GM12878 (cell line): ENCODE measurements around the gene AURKAIP1. TPM values are rescaled to one million over a fixed set of nuclear protein-coding genes. Genes with fewer than 3 reads are reported as not detected.

Experiments used
- ATAC-seq: fragments of 200-7000 bp; cut with Tn5 transposase; 3 replicates; pipeline ENCODE4 v1.9.1; 2020; ENCODE audit warnings: mild to moderate bottlenecking, moderate library complexity
- BruUV-seq: library from RNA; stranded (reverse); fragments of 400-500 nt; replicated peaks from 2 replicates; lab custom pipeline; 2021; lab: Mats Ljungman, UMichigan
- CTCF ChIA-PET: fragments of 300-600 bp; sonication (Branson Sonifier 250); formaldehyde crosslinking; extraction: SDS; loops from one replicate; lab custom pipeline; 2021; ENCODE audit warnings: inconsistent platforms; lab: Yijun Ruan, JAX
- POLR2A ChIA-PET: fragments of 350-600 bp; formaldehyde crosslinking; extraction: SDS; loops from one replicate; lab custom pipeline; 2021; ENCODE audit warnings: inconsistent platforms; lab: Charles Lee
- RAD21 ChIA-PET: fragments of 300-600 bp; sonication (Branson Sonifier 250); formaldehyde crosslinking; loops from one replicate; lab custom pipeline; 2023; ENCODE audit warnings: antibody characterized with exemption; ENCODE audit not compliant: unreplicated experiment; lab: Charles Lee
- SMC1A ChIA-PET: fragments of 300-600 bp; sonication (Branson Sonifier 250); formaldehyde crosslinking; loops from one replicate; lab custom pipeline; 2023; ENCODE audit not compliant: unreplicated experiment, uncharacterized antibody; lab: Charles Lee
- DNase-seq: peaks from one replicate; pipeline ENCODE4 v3.0.0-alpha.2; 2011; ENCODE audit warnings: low read depth, low spot score
- FAIRE-seq: peaks from 3 replicates; lab custom pipeline; 2011; peaks lifted over from hg19 to GRCh38; lab: Jason Lieb, UNC
- H2AFZ ChIP-seq: 2 replicates; pipeline ENCODE4 v1.6.0; 2011; ENCODE audit warnings: low read depth, low read length, control low read depth; ENCODE audit not compliant: control insufficient read depth
- H3K27ac ChIP-seq: 2 replicates; pipeline ENCODE4 v1.5.1; 2011; ENCODE audit warnings: control low read depth; ENCODE audit not compliant: control insufficient read depth, insufficient read depth
- H3K27me3 ChIP-seq, 2 experiments: replicated peaks in 1 of 2; 2 replicates each; pipeline versions ENCODE4 v1.6.0 to v1.6.1; 2011; ENCODE audit warnings: low read length in 1 of 2; ENCODE audit not compliant: control insufficient read depth in 2 of 2, insufficient read depth in 2 of 2
- H3K36me3 ChIP-seq, 2 experiments: 2 replicates each; pipeline ENCODE4 v1.5.1; 2011; ENCODE audit warnings: low read length in 1 of 2; ENCODE audit not compliant: control insufficient read depth in 2 of 2, insufficient read depth in 2 of 2
- H3K4me1 ChIP-seq: 2 replicates; pipeline ENCODE4 v1.6.1; 2011; ENCODE audit warnings: mild to moderate bottlenecking, low read length, moderate library complexity, mixed read lengths; ENCODE audit not compliant: control insufficient read depth, insufficient read depth
- H3K4me2 ChIP-seq: 2 replicates; pipeline ENCODE4 v1.6.0; 2011; ENCODE audit warnings: control low read depth; ENCODE audit not compliant: control insufficient read depth, insufficient read depth
- H3K4me3 ChIP-seq: fragments of 200-600 bp; sonication (generic); 2 replicates; pipeline ENCODE4 v1.5.1; 2016
- H3K79me2 ChIP-seq: 2 replicates; pipeline ENCODE4 v1.6.0; 2011; ENCODE audit warnings: low read length; ENCODE audit not compliant: control insufficient read depth, insufficient read depth
- H3K9ac ChIP-seq: 2 replicates; pipeline ENCODE4 v1.8.0; 2011; ENCODE audit warnings: low read length, control low read depth, mixed read lengths; ENCODE audit not compliant: control insufficient read depth, insufficient read depth
- H3K9me3 ChIP-seq: replicated peaks from 3 replicates; pipeline ENCODE4 v1.5.1; 2011; ENCODE audit warnings: mild to moderate bottlenecking, low read length; ENCODE audit not compliant: control insufficient read depth, insufficient read depth
- H4K20me1 ChIP-seq: 2 replicates; pipeline ENCODE4 v1.6.0; 2011; ENCODE audit not compliant: control insufficient read depth, insufficient read depth
- FOS ChIP-seq: IDR thresholded peaks from 3 replicates; pipeline ENCODE4 v1.6.1; 2011; ENCODE audit warnings: borderline replicate concordance; ENCODE audit not compliant: insufficient read length; ENCODE audit errors: extremely low read depth
- IKZF1 ChIP-seq: fragments of 450-650 bp; conservative IDR thresholded peaks from 2 replicates; pipeline ENCODE4 v1.6.1; 2017; ENCODE audit warnings: antibody characterized with exemption, mild to moderate bottlenecking
- JUNB ChIP-seq: IDR thresholded peaks from 2 replicates; pipeline ENCODE4 v1.6.1; 2016; ENCODE audit warnings: antibody characterized with exemption, mild to moderate bottlenecking
- RFX5 ChIP-seq: IDR thresholded peaks from 2 replicates; pipeline ENCODE4 v1.6.1; 2011; ENCODE audit warnings: low read depth, low read length, improper control_type of control experiment
- TCF3 ChIP-seq: IDR thresholded peaks from 2 replicates; pipeline ENCODE4 v1.6.1; 2012; ENCODE audit warnings: low read depth, mild to moderate bottlenecking, low read length, borderline replicate concordance; ENCODE audit not compliant: insufficient read depth
- ZBED1 ChIP-seq: IDR thresholded peaks from 2 replicates; pipeline ENCODE4 v1.6.1; 2016; ENCODE audit warnings: borderline replicate concordance
- ZNF217 ChIP-seq: fragments of 450-650 bp; IDR thresholded peaks from 2 replicates; pipeline ENCODE4 v1.6.1; 2017; ENCODE audit warnings: antibody characterized with exemption, mild to moderate bottlenecking
- WGBS: methylation state at CpG from one replicate; pipeline ENCODE4 v1.1.6; 2016; ENCODE audit warnings: low lambda C conversion rate; ENCODE audit not compliant: insufficient replicate concordance, insufficient coverage; ENCODE audit errors: missing lambda C conversion rate; 5-methylcytosine and 5-hydroxymethylcytosine counted together
- in situ Hi-C: fragments of 300-500 bp; cut with MboI; formaldehyde crosslinking; loops from 9 replicates; pipeline ENCODE4 v1.14.3; 2018; ENCODE audit warnings: mixed read lengths
- intact Hi-C: fragments of 100-400 bp; cut with micrococcal nuclease; formaldehyde crosslinking; loops from one replicate; pipeline ENCODE4 v1.14.2; 2022; ENCODE audit not compliant: unreplicated experiment
- polyA plus RNA-seq, 11 experiments: library from polyadenylated mRNA; depleted of rRNA in 4 of 11; unstranded in 6 of 11; stranded (reverse) in 5 of 11; fragments of >200 nt; fragmentation: Nextera tagmentation in 4 of 11; fragmentation: Illumina TruSeq in 1 of 11; extraction: Ambion mirVana in 4 of 11; extraction: Trizol in 1 of 11; gene quantifications; 1 replicate in 1 of 11; 2 replicates in 10 of 11; pipeline versions ENCODE4 v1.2.1 to v1.2.3, GENCODE V29; 2011 to 2016; ENCODE audit warnings: inconsistent platforms in 2 of 11, missing spikeins in 2 of 11, low read depth in 1 of 11
- total RNA-seq, 4 experiments: library from RNA; depleted of rRNA in 3 of 4; stranded (reverse); fragments of >200 nt in 3 of 4; fragmentation: Illumina TruSeq in 1 of 4; extraction: Trizol in 1 of 4; gene quantifications; 2 replicates each; pipeline versions ENCODE4 v1.2.1 to v1.2.3, GENCODE V29; 2013 to 2021
- TF ChIP-seq, protein P1 (sequence below): IDR thresholded peaks from 2 replicates; pipeline ENCODE4 v1.6.1; 2012; ENCODE audit warnings: low read depth, low read length, improper control_type of control experiment
- TF ChIP-seq, protein P2 (sequence below): fragments of 450-650 bp; formaldehyde crosslinking; IDR thresholded peaks from 2 replicates; pipeline ENCODE4 v1.4.0; 2020; ENCODE audit warnings: mild to moderate bottlenecking, moderate library complexity
- TF ChIP-seq, protein P3 (sequence below): fragments of 450-650 bp; IDR thresholded peaks from 2 replicates; pipeline ENCODE4 v1.6.1; 2016; ENCODE audit warnings: mild to moderate bottlenecking

The AURKAIP1 gene
- total and polyA plus RNA-seq, 10 of the 15 experiments (the other 5 are each of a cell fraction or from before 2014, with no cell fraction given) = 6.5 to 366 (median 120) TPM

DNA sequence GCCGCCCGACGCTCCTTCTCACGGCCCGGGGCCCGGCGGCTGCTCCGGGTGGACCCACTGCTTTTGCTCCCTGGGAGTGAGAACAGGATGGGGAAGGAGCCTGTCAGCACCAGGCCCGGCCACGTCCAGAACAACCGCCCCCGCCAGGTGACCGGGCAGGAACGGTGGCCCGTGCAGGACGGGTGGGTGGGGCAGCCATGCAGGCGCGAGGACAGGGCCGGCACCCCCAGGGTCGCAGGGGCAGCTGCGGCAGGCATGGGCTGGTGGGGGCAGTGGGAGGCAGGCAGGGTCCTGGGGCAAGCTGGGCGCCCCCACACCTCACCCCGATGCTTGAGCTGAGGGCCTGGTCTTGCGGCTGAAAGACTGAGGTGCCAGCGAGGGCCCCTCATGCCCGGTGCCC, 38.6 kb downstream of the AURKAIP1 start (continued):
- TF ChIP-seq, protein P1, sequence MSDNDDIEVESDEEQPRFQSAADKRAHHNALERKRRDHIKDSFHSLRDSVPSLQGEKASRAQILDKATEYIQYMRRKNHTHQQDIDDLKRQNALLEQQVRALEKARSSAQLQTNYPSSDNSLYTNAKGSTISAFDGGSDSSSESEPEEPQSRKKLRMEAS = no peak
- TF ChIP-seq ZBED1 (no peak), JUNB (no peak)

DNA sequence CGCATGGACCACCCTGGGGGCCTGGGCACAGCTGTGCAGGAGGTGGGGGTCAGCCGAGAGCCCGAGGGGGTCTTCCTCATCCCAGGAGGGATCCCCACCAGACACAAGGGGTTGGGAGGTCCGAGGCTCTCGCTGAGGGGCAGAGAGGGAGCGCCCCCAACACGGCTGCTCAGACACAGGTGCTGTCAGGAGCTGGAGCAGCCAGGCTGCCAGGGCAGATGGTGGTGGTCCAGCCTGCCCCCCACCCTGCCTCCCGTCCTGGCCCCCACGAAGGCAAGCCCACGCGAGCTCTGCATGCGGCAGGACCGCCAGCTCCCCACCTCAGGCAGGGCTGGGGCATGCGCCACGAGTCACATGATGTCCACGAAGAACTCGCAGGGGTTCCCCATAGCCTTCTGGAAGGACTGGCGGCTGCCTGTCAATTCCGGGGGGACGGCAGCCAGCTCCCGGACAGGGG, 39.2 kb downstream of the AURKAIP1 start:
- POLR2A ChIA-PET = no interaction called here
- RAD21 ChIA-PET = no interaction called here
- Histone ChIP-seq H3K9ac (no peak overlapping the region), H3K79me2 (no peaks in the 10 kb centered on the region), H3K9me3 (no peaks in the 10 kb centered on the region), H3K4me1 (no peaks in the 10 kb centered on the region), H3K36me3 (peaks cover 0 to 3% of the 10 kb centered on the region in 2 experiments; a peak in 3 of 4 replicates), H3K27ac (no peak overlapping the region), H3K4me2 (no peak overlapping the region), H3K4me3 (no peak overlapping the region), H2AFZ (no peak overlapping the region), H4K20me1 (no peaks in the 10 kb centered on the region), H3K27me3 (no peaks in the 10 kb centered on the region)
- FAIRE-seq (no peak), DNase-seq (no peak), ATAC-seq (no peak)
- 93% methylated on average over 13 of the region's 21 CpGs for WGBS
- CTCF ChIA-PET = no interaction called here
- TF ChIP-seq, protein P2, sequence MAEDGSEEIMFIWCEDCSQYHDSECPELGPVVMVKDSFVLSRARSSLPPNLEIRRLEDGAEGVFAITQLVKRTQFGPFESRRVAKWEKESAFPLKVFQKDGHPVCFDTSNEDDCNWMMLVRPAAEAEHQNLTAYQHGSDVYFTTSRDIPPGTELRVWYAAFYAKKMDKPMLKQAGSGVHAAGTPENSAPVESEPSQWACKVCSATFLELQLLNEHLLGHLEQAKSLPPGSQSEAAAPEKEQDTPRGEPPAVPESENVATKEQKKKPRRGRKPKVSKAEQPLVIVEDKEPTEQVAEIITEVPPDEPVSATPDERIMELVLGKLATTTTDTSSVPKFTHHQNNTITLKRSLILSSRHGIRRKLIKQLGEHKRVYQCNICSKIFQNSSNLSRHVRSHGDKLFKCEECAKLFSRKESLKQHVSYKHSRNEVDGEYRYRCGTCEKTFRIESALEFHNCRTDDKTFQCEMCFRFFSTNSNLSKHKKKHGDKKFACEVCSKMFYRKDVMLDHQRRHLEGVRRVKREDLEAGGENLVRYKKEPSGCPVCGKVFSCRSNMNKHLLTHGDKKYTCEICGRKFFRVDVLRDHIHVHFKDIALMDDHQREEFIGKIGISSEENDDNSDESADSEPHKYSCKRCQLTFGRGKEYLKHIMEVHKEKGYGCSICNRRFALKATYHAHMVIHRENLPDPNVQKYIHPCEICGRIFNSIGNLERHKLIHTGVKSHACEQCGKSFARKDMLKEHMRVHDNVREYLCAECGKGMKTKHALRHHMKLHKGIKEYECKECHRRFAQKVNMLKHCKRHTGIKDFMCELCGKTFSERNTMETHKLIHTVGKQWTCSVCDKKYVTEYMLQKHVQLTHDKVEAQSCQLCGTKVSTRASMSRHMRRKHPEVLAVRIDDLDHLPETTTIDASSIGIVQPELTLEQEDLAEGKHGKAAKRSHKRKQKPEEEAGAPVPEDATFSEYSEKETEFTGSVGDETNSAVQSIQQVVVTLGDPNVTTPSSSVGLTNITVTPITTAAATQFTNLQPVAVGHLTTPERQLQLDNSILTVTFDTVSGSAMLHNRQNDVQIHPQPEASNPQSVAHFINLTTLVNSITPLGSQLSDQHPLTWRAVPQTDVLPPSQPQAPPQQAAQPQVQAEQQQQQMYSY (CRISPR knock-in tag) = no peak
- TF ChIP-seq TCF3 = no peak
- TF ChIP-seq IKZF1 = no peak
- no peak for TF ChIP-seq FOS
- TF ChIP-seq RFX5 = no peak
- TF ChIP-seq, protein P3, sequence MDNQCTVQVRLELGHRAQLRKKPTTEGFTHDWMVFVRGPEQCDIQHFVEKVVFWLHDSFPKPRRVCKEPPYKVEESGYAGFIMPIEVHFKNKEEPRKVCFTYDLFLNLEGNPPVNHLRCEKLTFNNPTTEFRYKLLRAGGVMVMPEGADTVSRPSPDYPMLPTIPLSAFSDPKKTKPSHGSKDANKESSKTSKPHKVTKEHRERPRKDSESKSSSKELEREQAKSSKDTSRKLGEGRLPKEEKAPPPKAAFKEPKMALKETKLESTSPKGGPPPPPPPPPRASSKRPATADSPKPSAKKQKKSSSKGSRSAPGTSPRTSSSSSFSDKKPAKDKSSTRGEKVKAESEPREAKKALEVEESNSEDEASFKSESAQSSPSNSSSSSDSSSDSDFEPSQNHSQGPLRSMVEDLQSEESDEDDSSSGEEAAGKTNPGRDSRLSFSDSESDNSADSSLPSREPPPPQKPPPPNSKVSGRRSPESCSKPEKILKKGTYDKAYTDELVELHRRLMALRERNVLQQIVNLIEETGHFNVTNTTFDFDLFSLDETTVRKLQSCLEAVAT = no peak
- TF ChIP-seq, protein P1 = no peak
- no peak for TF ChIP-seq ZNF217
- SMC1A ChIA-PET = no interaction called here
- no TSS peak for BruUV-seq
- in situ Hi-C loops (no loop called here), intact Hi-C loops (no loop called here)
